ENCODE measurements around the gene C10orf90. TPM values are rescaled to one million over a fixed set of nuclear protein-coding genes. Genes with fewer than 3 reads are reported as not detected.

The C10orf90 gene
- total RNA-seq, 3 donors from 2014 or later = 0.16 to 30.4 (median 3.9) TPM

GRCh38 chr10:126480648-126481047 lies 189.8 kb downstream of the C10orf90 start:
- DNase-seq (ENCODE audit: low spot score in 2 of 2) = no peak
- Histone ChIP-seq H3K36me3 (no peaks in the 10 kb centered on the region), H3K4me3 (no peak overlapping the region), H3K27ac (no peak overlapping the region), H3K4me1 (no peaks in the 10 kb centered on the region), H3K9me3 (no peaks in the 10 kb centered on the region), H3K27me3 (no peaks in the 10 kb centered on the region)
- intact Hi-C loops (cut with DNase I; ENCODE audit: low total_unique reads) = no loop called here
- TF ChIP-seq POLR2AphosphoS5 (IDR thresholded peaks at IDR 0.05) (no peak), CTCF (IDR thresholded peaks at IDR 0.05) (no peak), POLR2A (IDR thresholded peaks at IDR 0.05) (no peak)

GRCh38 chr10:126479280-126479895 lies 191.1 kb downstream of the C10orf90 start:
- TF ChIP-seq POLR2AphosphoS5 (IDR thresholded peaks at IDR 0.05) = no peak
- no peak for TF ChIP-seq POLR2A (IDR thresholded peaks at IDR 0.05)
- TF ChIP-seq CTCF (IDR thresholded peaks at IDR 0.05) = no peak
- H3K4me1 ChIP-seq = no peaks in the 10 kb centered on the region
- no peaks in the 10 kb centered on the region for H3K36me3 ChIP-seq
- no peak overlapping the region for H3K4me3 ChIP-seq
- intact Hi-C loops (cut with DNase I; ENCODE audit: low total_unique reads) = no loop called here
- H3K9me3 ChIP-seq = no peaks in the 10 kb centered on the region
- no peak for DNase-seq (ENCODE audit: low spot score in 2 of 2)
- no peaks in the 10 kb centered on the region for H3K27me3 ChIP-seq
- no peak overlapping the region for H3K27ac ChIP-seq

- Histone ChIP-seq H3K4me1 (no peaks in the 10 kb centered on the region), H3K27ac (no peak overlapping the region), H3K27me3 (no peaks in the 10 kb centered on the region), H3K9me3 (no peaks in the 10 kb centered on the region), H3K4me3 (no peak overlapping the region), H3K36me3 (no peaks in the 10 kb centered on the region)
- intact Hi-C loops (cut with DNase I; ENCODE audit: low total_unique reads) = no loop called here
- TF ChIP-seq CTCF (IDR thresholded peaks at IDR 0.05) (no peak), POLR2AphosphoS5 (IDR thresholded peaks at IDR 0.05) (no peak), POLR2A (IDR thresholded peaks at IDR 0.05) (no peak)
- no peak for DNase-seq (ENCODE audit: low spot score in 2 of 2)
These were observed 191.9 kb downstream of the C10orf90 start for GRCh38 chr10:126478546-126478945.

- Histone ChIP-seq H3K27me3 (no peaks in the 10 kb centered on the region), H3K9me3 (no peaks in the 10 kb centered on the region), H3K36me3 (no peaks in the 10 kb centered on the region), H3K27ac (no peak overlapping the region), H3K4me1 (no peaks in the 10 kb centered on the region), H3K4me3 (no peak overlapping the region)
- intact Hi-C loops (cut with DNase I; ENCODE audit: low total_unique reads) = loop anchor here (2.0 kb wide), 1 partner anchor 23 kb away; no protein-coding TSS in a partner anchor
- no peak for DNase-seq (ENCODE audit: low spot score in 2 of 2)
- TF ChIP-seq POLR2AphosphoS5 (IDR thresholded peaks at IDR 0.05) = no peak
- TF ChIP-seq POLR2A (IDR thresholded peaks at IDR 0.05) = no peak
- no peak for TF ChIP-seq CTCF (IDR thresholded peaks at IDR 0.05)
These were observed 194.2 kb downstream of the C10orf90 start for GRCh38 chr10:126476246-126476645.

- H3K9me3 ChIP-seq = no peaks in the 10 kb centered on the region
- H3K27ac ChIP-seq = no peak overlapping the region
- H3K4me1 ChIP-seq = no peaks in the 10 kb centered on the region
- no peaks in the 10 kb centered on the region for H3K36me3 ChIP-seq
- TF ChIP-seq POLR2A (IDR thresholded peaks at IDR 0.05) (no peak), POLR2AphosphoS5 (IDR thresholded peaks at IDR 0.05) (no peak)
- DNase-seq (ENCODE audit: low spot score in 2 of 2) = no peak
- no peaks in the 10 kb centered on the region for H3K27me3 ChIP-seq
- H3K4me3 ChIP-seq = no peak overlapping the region
- intact Hi-C loops (cut with DNase I; ENCODE audit: low total_unique reads) = no loop called here
These were observed 195.3 kb downstream of the C10orf90 start for GRCh38 chr10:126475074-126475691.

Data from breast epithelium (tissue), 4 donors.